Measurements from ENCODE around the gene GCNT1.

GCNT1 gene

DNA sequence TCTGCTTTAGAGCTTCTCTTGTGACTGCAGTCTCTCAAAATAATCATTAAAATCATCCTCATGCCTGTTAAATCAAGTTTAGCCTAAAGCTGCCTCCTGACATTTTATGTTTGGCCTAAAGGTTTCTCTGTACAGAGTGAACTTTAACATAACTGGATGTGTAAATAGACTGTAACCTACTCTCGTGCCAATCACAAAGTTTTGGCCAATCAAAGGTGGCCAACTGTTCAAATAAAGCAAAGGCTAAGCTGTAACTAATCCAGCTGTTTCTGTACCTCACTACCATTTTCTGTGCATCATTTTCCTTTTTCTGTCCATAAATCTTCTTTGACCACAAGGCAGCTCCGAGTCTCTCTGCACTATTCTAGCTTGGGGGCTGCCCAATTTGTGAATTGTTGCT, 86.2 kb downstream of the GCNT1 start:
- DNase-seq = no peak

DNA sequence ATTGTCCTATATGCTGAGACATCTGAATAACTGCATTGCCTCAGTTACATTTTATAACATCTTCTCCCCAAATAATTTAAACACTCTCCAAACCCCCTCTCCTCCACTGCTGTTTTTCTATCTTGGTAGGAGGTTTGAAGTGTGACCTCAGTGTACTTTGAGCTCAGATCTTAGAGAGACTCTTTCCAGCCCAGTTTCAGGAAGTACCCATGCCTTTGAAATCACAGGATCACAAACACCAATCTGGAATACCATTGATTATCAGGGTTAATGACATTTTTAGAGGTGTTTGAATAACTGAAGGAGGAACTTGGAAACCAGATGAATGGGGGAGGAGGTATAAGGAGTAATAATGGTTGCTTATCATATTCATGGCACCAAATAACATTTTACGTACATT, 93.2 kb downstream of the GCNT1 start:
- no peak for DNase-seq

DNA sequence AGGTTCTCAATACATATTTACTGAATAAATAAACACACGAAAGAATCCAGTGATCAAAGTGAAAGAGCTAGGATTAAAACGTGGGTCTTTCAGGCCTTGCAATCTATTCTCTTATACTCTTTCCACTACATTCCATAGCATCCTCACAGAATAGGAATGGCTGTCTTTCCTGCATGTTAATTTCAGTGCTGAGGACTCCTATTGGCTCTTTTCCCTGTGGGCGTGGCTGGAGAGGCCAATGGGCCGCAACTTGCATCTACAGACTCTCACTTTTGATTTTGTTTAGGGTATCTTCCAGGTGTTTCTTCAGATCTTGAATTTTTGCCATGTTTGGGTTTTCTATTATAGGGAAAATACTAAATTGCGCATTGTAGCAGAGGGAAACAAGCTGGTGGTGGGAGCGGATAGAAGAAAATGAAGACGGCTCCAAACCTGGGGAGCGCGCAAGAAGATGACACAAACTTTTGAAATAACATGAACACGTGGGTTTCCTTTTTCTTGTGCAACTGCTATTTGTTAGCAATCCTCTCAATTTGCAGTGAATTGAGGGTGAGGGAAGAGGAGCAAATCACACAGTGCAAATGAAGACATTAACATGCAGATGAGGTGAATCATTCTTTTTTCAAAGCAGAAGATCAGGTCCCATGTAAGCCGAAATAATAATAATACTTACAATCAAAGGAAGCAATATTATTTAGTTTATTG, 93.9 kb downstream of the GCNT1 start:
- no peak for DNase-seq

- no peak for DNase-seq
Measured at GRCh38 chr9:76553680-76554079, 94.7 kb downstream of the GCNT1 start.
